ENCODE data around the gene CCDC12.

DNA sequence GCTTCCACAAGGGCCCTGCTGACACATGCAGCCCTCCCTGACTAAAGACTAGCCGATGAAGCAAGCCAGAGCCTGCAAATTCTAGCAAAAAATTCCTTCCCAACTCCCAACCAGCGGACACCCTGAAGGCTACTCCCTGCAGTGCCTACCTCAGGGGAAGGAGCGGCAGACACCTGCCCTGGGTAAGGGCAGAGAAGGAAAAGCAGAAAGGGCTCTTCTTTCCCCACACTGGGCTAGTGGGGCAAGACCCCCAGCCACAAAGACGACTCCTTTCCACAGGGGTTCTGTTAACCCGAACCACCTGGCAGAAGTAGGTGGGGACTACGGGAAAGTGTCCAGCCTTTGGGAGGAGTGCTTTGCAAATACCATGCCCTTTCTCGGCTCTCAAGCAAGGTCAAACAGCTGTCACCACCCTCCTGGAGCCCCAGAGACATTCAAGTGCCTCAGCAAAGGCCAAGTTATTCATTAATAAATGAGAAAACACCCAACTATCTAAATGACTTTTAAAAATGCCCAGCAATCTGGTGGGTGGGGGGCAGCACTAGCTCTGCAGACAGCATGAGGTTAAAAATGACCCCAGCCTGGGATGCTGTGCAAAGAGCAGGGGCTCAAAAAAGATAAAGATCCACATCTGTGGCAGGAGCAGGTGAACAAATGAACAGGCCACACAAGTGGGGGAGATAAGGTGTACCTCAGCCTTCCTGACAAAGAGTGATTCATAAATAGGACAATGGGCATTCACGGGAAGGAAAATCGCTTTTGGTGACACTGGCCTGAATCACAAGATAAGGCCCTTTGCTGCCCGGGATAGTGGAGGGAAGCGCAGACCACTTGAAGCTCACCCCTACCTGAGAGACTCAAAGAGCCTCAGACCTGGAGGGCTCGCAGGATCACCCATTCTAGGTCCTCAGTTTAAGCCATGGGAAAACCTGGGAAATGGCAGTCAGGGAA, 33.0 kb downstream of the CCDC12 start:
- TF ChIP-seq CTCF (IDR thresholded peaks at IDR 0.05) (no peak), POLR2A (IDR thresholded peaks at IDR 0.05) (no peak)
